Gastrocnemius medialis (tissue), 4 donors: Measurements from ENCODE around the gene SUCLG2.

Experiments
- CTCF ChIP-seq, 5 experiments: fragments of 450-650 bp in 3 of 5; fragments of 200-600 bp in 2 of 5; sonication (generic) in 2 of 5; IDR thresholded peaks in 4 of 5; conservative IDR thresholded peaks in 1 of 5; 1 replicate in 4 of 5; 2 replicates in 1 of 5; pipeline ENCODE4 v1.5.1; 2016 to 2019; ENCODE audit warnings: antibody characterized with exemption in 5 of 5, mild to moderate bottlenecking in 3 of 5, moderate library complexity in 3 of 5
- POLR2A ChIP-seq, 2 donors: fragments of 450-650 bp; IDR thresholded peaks; one replicate each; pipeline ENCODE4 v1.6.1; 2017; ENCODE audit warnings: antibody characterized with exemption in 2 of 2, mild to moderate bottlenecking in 2 of 2, moderate library complexity in 2 of 2

DNA sequence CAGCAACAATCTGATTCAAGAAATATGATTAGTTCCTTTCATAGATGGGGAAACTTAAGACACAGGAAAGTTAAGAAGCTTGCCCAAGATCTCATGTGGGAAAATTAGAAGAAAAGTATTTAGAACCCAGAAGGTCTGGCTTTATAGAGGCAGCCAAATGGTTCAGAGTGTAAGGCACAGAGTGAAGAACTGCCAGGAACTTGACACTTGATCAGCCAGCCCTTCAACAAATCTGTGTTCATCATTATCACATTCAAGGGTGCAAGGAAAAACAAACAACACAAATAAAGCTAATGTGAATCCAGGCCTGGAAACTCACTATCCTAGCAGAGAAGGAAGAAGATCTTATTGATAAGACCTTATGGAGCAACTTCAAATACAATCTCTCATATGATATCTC, 62.4 kb downstream of the SUCLG2 start:
- TF ChIP-seq CTCF (IDR thresholded peaks at IDR 0.05 in 4 of 5, conservative IDR thresholded peaks at IDR 0.05 in 1 of 5) (no peak), POLR2A (IDR thresholded peaks at IDR 0.05) (no peak)
